Measurements from ENCODE around the gene ATP2B1.
A peak's percentile ranks its signal among the peaks of the same experiment; 100 is the strongest.

Gene ATP2B1

GRCh38 chr12:89704457-89704856, 4.2 kb downstream of the ATP2B1 start:
- Histone ChIP-seq H3K9me3 (ENCODE audit: severe bottlenecking) (no peaks in the 10 kb centered on the region), H3K4me1 (ENCODE audit: insufficient read depth, poor library complexity, severe bottlenecking) (peaks cover 37% of the 10 kb centered on the region)

DNA sequence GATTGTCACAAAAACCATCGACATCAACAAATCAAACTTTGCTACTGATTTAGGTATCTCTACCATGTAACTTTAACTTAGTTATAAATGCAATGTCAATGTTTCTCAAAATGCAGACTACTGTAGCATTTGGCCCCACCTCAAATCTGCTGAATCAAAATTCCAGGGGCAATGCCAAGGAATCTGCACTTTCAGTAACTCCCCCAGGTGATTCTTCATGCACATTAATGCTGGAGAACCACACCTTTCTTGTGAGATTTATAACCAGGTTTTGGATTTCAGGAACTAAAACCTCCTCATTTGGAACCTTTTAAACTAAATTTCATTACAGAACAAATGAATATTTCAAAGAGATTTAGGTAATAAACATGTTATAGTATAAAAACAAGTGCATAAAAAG, 4.9 kb downstream of the ATP2B1 start:
- Histone ChIP-seq H3K27ac (ENCODE audit: poor library complexity, severe bottlenecking) (no peak overlapping the region), H3K4me3 (ENCODE audit: severe bottlenecking) (no peak overlapping the region), H3K4me1 (ENCODE audit: insufficient read depth, poor library complexity, severe bottlenecking) (peaks cover 37% of the 10 kb centered on the region), H3K9me3 (ENCODE audit: severe bottlenecking) (no peaks in the 10 kb centered on the region), H3K27me3 (ENCODE audit: insufficient read depth, poor library complexity, severe bottlenecking) (no peaks in the 10 kb centered on the region), H3K36me3 (ENCODE audit: low read depth) (no peaks in the 10 kb centered on the region)
- DNase-seq (ENCODE audit: low spot score) (no peak), ATAC-seq (ENCODE audit: low read depth) (no peak)
- TF ChIP-seq, protein P1, sequence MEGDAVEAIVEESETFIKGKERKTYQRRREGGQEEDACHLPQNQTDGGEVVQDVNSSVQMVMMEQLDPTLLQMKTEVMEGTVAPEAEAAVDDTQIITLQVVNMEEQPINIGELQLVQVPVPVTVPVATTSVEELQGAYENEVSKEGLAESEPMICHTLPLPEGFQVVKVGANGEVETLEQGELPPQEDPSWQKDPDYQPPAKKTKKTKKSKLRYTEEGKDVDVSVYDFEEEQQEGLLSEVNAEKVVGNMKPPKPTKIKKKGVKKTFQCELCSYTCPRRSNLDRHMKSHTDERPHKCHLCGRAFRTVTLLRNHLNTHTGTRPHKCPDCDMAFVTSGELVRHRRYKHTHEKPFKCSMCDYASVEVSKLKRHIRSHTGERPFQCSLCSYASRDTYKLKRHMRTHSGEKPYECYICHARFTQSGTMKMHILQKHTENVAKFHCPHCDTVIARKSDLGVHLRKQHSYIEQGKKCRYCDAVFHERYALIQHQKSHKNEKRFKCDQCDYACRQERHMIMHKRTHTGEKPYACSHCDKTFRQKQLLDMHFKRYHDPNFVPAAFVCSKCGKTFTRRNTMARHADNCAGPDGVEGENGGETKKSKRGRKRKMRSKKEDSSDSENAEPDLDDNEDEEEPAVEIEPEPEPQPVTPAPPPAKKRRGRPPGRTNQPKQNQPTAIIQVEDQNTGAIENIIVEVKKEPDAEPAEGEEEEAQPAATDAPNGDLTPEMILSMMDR (IDR thresholded peaks at IDR 0.05; ENCODE audit: poor library complexity, severe bottlenecking), result no peak

More at GRCh38 chr12:89704457-89704856, 4.2 kb downstream of the ATP2B1 start:
- Histone ChIP-seq H3K4me3 (ENCODE audit: severe bottlenecking) (no peak overlapping the region), H3K27me3 (ENCODE audit: insufficient read depth, poor library complexity, severe bottlenecking) (no peaks in the 10 kb centered on the region), H3K36me3 (ENCODE audit: low read depth) (no peaks in the 10 kb centered on the region), H3K27ac (ENCODE audit: poor library complexity, severe bottlenecking) (no peak overlapping the region)
- TF ChIP-seq, protein P1 (IDR thresholded peaks at IDR 0.05; ENCODE audit: poor library complexity, severe bottlenecking), result no peak
- ATAC-seq (ENCODE audit: low read depth) (no peak), DNase-seq (ENCODE audit: low spot score) (no peak)

DNA sequence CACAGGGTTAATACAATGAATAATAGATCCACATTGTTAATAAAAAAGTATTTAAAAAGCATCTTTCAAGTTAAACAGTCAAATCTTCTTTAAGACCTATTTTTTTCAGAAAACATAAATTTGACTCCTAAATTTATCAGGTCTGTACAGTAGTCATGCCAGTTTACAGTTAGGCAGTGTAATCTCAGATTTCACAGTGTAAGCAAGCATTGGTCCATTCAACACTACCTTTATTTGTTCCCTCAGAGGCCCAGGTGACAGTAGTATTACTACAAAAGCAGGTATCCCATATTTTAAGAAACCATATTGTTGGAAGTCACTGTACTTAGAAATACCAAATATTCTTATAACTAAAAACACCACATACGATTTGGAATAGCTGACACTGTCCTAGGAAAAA, 6.1 kb downstream of the ATP2B1 start:
- DNase-seq (ENCODE audit: low spot score) (no peak), ATAC-seq (ENCODE audit: low read depth) (no peak)
- H3K27ac ChIP-seq (ENCODE audit: poor library complexity, severe bottlenecking), result no peak overlapping the region
- peaks cover 37% of the 10 kb centered on the region for H3K4me1 ChIP-seq (ENCODE audit: insufficient read depth, poor library complexity, severe bottlenecking)
- H3K9me3 ChIP-seq (ENCODE audit: severe bottlenecking), result no peaks in the 10 kb centered on the region
- TF ChIP-seq, protein P1 (IDR thresholded peaks at IDR 0.05; ENCODE audit: poor library complexity, severe bottlenecking), result no peak
- no peaks in the 10 kb centered on the region for H3K27me3 ChIP-seq (ENCODE audit: insufficient read depth, poor library complexity, severe bottlenecking)
- H3K4me3 ChIP-seq (ENCODE audit: severe bottlenecking), result no peak overlapping the region
- no peaks in the 10 kb centered on the region for H3K36me3 ChIP-seq (ENCODE audit: low read depth)

DNA sequence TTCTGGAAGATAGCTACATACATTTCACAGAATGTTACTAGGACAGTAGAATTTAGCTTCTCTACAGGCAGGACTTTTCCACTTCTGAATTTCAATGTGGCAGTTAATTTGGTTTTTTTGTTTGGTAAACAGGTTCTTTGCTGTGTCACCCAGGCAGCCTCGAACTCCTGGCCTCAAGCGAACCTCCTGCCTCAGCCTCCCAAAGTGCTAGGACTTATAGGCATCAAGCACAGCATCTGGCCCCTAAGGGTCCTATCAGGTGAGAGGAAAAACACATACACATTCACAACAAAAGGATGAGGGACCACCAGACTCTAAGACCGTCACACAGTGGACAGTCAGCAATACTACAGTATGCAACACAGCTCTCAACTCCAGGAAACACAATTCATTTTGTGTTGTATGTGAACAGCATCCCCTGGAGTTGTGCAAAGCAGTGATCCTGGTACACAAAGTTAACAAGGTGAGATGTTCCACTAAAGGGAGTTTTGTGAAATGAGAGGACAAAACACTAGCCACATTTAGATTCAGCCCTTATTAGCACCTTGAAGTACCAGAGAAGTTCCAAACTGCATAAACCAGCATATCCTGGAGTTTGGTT, 6.9 kb downstream of the ATP2B1 start:
- TF ChIP-seq, protein P1 (IDR thresholded peaks at IDR 0.05; ENCODE audit: poor library complexity, severe bottlenecking), result no peak
- ATAC-seq (ENCODE audit: low read depth) (no peak), DNase-seq (ENCODE audit: low spot score) (no peak)
- H3K4me1 ChIP-seq (ENCODE audit: insufficient read depth, poor library complexity, severe bottlenecking), result peaks cover 36% of the 10 kb centered on the region
- no peak overlapping the region for H3K27ac ChIP-seq (ENCODE audit: poor library complexity, severe bottlenecking)
- H3K4me3 ChIP-seq (ENCODE audit: severe bottlenecking), result no peak overlapping the region
- no peaks in the 10 kb centered on the region for H3K9me3 ChIP-seq (ENCODE audit: severe bottlenecking)
- no peaks in the 10 kb centered on the region for H3K36me3 ChIP-seq (ENCODE audit: low read depth)
- no peaks in the 10 kb centered on the region for H3K27me3 ChIP-seq (ENCODE audit: insufficient read depth, poor library complexity, severe bottlenecking)

DNA sequence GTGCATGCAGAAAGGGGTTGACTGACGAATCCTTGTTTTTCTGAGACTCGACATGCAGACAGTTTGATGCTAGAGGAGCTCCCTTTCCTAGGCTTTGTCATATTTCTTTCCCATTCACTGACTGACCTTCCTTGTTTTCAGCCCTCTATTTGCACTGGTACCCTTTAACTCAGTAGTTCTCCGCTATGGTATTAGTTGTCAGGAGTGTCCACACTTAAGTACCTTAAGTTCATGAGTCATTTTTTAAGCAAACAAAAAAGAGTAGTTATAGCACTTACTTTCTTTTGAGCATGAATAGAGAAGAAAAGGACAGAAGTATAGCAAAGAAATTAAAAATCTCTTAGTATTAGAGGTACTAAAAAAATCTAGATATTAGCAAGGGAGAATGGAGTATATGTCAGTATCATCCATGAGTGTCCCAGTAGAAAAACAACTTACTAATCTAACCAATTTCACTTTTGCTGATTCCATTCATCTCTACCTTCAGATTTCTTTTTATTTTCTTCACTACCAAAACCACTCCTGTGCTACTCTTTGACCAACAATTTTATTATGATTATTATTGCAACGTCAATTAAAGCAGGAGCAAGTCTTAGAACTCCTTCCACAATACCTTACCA, 8.3 kb downstream of the ATP2B1 start:
- H3K9me3 ChIP-seq (ENCODE audit: severe bottlenecking), result no peaks in the 10 kb centered on the region
- H3K4me1 ChIP-seq (ENCODE audit: insufficient read depth, poor library complexity, severe bottlenecking), result peaks cover 27% of the 10 kb centered on the region
- H3K27me3 ChIP-seq (ENCODE audit: insufficient read depth, poor library complexity, severe bottlenecking), result no peaks in the 10 kb centered on the region
- ATAC-seq (ENCODE audit: low read depth), result peak; percentile 78
- H3K27ac ChIP-seq (ENCODE audit: poor library complexity, severe bottlenecking), result no peak overlapping the region
- DNase-seq (ENCODE audit: low spot score), result no peak
- no peaks in the 10 kb centered on the region for H3K36me3 ChIP-seq (ENCODE audit: low read depth)
- no peak overlapping the region for H3K4me3 ChIP-seq (ENCODE audit: severe bottlenecking)
- TF ChIP-seq, protein P1 (IDR thresholded peaks at IDR 0.05; ENCODE audit: poor library complexity, severe bottlenecking), result no peak

Data from RWPE2 (cell line).